Measurements from ENCODE around the gene SOX10.
"Not testable (repeated sequence)": the region's sequence is repeated elsewhere in the genome, so short reads cannot be mapped to it uniquely, and the experiment has no call there.

GRCh38 chr22:37955825-37956397 lies 28.4 kb downstream of the SOX10 start:
- TF ChIP-seq CTCF (IDR thresholded peaks at IDR 0.05; ENCODE audit: poor library complexity, severe bottlenecking); EZH2 (IDR thresholded peaks at IDR 0.05; ENCODE audit: borderline replicate concordance, insufficient read depth, low read length, poor library complexity, severe bottlenecking); RAD21 (conservative IDR thresholded peaks at IDR 0.05); EP300 (conservative IDR thresholded peaks at IDR 0.05; ENCODE audit: poor library complexity, severe bottlenecking); MXI1 (conservative IDR thresholded peaks at IDR 0.05; ENCODE audit: poor library complexity, severe bottlenecking); POLR2AphosphoS5 (IDR thresholded peaks at IDR 0.05); SMC3 (conservative IDR thresholded peaks at IDR 0.05; ENCODE audit: poor library complexity): not testable (repeated sequence)
- TF ChIP-seq, protein P1, sequence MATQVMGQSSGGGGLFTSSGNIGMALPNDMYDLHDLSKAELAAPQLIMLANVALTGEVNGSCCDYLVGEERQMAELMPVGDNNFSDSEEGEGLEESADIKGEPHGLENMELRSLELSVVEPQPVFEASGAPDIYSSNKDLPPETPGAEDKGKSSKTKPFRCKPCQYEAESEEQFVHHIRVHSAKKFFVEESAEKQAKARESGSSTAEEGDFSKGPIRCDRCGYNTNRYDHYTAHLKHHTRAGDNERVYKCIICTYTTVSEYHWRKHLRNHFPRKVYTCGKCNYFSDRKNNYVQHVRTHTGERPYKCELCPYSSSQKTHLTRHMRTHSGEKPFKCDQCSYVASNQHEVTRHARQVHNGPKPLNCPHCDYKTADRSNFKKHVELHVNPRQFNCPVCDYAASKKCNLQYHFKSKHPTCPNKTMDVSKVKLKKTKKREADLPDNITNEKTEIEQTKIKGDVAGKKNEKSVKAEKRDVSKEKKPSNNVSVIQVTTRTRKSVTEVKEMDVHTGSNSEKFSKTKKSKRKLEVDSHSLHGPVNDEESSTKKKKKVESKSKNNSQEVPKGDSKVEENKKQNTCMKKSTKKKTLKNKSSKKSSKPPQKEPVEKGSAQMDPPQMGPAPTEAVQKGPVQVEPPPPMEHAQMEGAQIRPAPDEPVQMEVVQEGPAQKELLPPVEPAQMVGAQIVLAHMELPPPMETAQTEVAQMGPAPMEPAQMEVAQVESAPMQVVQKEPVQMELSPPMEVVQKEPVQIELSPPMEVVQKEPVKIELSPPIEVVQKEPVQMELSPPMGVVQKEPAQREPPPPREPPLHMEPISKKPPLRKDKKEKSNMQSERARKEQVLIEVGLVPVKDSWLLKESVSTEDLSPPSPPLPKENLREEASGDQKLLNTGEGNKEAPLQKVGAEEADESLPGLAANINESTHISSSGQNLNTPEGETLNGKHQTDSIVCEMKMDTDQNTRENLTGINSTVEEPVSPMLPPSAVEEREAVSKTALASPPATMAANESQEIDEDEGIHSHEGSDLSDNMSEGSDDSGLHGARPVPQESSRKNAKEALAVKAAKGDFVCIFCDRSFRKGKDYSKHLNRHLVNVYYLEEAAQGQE (IDR thresholded peaks at IDR 0.05; ENCODE audit: borderline replicate concordance): not testable (repeated sequence)

All from neural cell (in vitro differentiated cells).